Embryonic facial prominence (tissue), 1 donor: ENCODE data around the gene MS4A4A.
"Not testable (repeated sequence)": the region's sequence is repeated elsewhere in the genome, so short reads cannot be mapped to it uniquely, and the experiment has no call there.

Source experiments
- DNase-seq: peaks from one replicate; pipeline ENCODE4 v3.0.0-alpha.2; 2016; ENCODE audit errors: extremely low spot score

Gene MS4A4A

GRCh38 chr11:60280412-60280811 is at the start of gene MS4A4A:
MS4A4A (plus strand) TSS chr11:60280666; CDS start chr11:60280676, 10 bp downstream.
- DNase-seq = no peak

- no peak for DNase-seq
Observed at GRCh38 chr11:60230681-60231080, 49.8 kb upstream of the MS4A4A start.

GRCh38 chr11:60235321-60235720 is 45.1 kb upstream of the MS4A4A start:
- no peak for DNase-seq

DNA sequence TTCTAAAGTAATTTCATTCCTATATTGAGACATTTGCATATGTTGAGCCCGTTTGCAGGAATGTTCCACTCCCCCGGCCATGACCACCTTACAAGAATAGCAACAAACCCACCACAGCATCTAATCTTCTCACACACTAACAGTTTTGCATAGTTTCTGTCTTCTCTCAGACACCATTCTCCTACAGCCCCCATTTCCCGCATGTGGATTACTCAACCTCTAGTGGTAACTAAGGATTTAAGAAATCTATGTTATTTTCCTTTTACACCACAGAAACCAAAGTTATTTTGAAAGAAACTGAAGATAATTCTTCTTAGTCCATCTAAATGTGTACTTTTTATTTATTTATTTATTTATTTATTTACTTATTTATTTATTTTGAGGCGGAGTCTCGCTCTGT is 39.8 kb upstream of the MS4A4A start:
- DNase-seq = no peak

GRCh38 chr11:60241786-60242185 is 38.7 kb upstream of the MS4A4A start:
- no peak for DNase-seq

DNA sequence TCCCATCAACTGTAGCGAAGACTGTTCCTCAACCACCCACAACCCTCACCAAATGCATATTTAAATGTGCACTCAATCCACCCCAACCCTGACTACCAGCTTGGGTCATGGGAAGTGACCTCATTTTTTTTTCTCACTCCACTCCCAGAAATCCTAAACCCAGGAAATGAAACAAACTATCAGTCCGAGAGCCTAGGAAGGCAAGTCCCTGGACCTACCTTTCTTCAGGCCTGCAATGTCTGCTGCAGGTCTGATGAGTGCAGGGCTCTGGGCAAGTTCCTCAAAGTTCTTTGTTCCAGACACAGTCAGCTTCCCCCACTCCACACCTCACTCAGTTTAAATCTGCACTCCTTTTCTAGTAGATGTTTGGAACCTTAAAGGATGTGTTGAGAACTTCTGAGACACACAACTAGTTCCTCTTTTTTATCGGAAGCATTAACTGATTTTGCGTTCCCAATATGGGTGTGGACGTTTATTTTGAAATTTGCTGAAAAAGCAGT is 37.7 kb upstream of the MS4A4A start, which contains the start of gene MS4A4E:
Gene MS4A4E, minus strand, starts transcription at position 398 of the 500 bp plus-strand sequence. CDS start 13,082 bp downstream, outside the sequence.
- DNase-seq = no peak

GRCh38 chr11:60251485-60252212 is 28.8 kb upstream of the MS4A4A start:
- DNase-seq = no peak

DNA sequence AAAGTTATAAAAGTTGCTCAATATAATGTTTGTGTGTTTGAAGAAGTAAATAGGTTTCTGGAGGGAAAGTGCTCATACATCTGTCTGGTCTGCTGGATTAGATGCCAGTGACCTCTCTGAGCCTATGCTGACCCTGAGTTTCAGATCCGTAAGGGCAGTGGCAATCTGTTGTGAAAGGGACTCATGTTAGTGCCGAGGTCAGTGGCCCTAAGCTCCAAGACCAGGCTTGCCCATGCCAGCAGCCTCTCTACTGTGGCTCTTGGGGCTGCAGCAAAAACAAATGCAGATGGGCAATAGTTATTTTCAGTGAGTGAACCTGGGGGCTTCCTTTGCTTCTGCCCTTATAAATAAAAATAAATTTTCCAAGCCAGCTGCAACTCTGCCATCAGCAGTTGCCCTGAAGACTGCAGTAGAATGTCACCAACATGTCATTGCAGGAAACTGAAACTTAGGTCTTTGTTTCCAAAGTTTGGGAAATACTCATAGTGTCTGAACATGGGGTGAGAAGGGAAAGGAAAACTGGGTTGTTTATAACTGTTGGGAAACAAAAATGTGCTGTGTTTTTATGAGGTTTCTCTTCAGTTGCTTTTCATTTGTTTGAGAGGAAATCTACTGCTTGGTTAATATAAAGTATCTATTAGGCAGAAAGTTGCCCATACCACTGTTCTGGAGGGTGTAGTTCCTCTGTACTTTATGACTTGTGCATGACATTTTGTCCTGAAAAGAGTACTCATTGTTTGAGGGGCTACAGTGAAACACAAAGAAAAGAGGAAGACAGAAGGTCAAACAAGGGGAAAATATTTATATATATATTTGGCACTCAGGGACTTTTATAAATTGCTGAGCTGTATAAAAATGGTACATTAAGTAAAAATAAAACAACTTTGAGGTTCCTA is 28.0 kb upstream of the MS4A4A start:
- DNase-seq = no peak

DNA sequence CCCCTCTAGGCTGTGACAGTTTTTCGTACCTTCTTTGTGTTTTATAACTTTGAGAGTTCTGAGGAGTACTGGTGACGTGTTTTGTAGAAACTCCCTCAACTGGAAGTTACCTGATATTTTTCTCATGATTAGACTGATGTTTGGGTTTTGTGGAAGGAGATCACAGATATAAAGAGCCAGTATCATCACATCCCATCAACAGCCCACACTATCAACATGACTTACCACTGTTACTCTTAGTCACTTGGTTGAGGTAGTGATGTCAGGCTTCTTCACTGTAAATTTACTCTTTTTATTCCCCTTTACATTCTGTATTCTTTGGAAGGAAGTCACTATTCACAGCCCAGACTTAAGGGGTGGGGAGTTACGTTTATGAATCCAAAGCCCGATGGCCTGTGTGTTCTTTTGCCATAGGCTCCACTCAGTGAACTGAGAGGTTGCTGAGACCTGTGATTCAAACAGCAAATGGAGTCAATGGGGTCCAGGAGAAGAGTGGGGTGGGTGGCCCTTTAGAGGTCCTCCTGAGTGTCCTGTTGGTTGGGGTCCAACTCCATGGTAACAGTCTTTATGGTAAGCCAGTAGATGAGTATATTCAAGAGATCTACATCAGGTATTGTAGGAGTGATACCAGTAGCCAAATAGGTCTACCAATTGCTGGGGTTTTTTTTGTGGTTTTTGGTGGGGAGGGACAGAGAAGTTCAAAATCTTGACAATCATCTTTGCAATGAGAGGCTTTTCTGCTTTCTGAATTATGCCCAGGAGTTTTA is 22.3 kb upstream of the MS4A4A start:
- no peak for DNase-seq

DNA sequence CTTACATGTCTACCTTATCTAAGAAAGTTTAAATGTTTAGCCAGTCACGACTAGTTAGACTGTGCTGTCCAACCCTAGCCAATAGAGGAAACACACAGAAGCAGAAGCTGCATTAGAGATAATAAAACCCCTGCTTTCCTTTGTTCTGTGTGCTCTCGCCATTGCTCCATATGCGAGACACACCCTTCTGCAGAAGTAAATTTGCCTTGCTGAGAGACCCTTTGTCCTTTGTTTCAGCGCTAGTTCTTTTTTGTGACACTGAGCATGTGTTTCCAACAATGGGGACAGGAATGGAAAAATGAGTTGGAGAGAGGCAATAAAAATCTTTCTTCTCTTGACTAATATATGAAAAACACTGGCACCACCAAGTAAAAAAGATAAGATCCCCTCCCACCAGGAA is 19.5 kb upstream of the MS4A4A start:
- no peak for DNase-seq

- no peak for DNase-seq
Observed at GRCh38 chr11:60263402-60263801, 17.1 kb upstream of the MS4A4A start.

- DNase-seq = no peak
Observed at GRCh38 chr11:60264644-60265043, 15.8 kb upstream of the MS4A4A start.

- no peak for DNase-seq
Observed at GRCh38 chr11:60265373-60266214, 14.9 kb upstream of the MS4A4A start.

DNA sequence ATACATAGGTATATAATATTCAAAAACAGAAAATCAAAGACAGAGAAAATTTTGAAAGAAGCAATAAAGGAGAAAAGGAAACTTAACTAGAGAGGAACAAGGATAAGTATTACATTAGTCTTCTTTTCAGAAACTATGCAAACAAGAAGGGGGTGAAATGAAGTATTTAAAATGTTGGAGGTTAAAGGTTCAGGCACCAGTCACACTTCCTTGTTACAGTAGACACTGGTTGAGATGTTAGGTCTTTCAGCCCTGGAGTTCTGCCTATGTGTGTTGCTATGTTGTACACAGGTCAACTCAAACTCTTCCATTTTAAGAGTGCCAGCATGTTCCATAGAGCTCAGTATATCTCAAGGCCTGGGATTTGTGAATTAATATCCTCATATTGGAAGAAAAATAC is 6.0 kb upstream of the MS4A4A start:
- no peak for DNase-seq

DNA sequence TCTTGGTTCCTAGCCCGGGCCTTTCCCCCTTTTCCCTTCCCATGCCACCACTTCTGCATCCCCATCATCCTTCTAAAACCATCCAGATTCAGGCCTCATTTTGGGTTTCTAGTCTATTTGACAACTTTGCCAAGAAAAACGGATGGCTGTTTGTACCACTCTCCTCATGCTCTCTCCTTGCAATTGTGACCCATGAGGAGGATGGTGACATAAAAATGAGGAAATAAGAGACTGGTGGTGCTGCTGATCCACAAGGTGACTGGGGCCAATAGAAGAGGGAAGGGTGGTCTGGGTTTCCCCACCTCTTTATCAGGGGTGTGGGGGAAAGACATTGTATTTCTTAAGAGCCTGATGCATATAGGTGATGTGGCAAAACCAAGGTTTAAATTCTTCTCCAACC is 1.0 kb downstream of the MS4A4A start:
- no peak for DNase-seq

GRCh38 chr11:60282286-60282685 is 1.8 kb downstream of the MS4A4A start:
- no peak for DNase-seq

DNA sequence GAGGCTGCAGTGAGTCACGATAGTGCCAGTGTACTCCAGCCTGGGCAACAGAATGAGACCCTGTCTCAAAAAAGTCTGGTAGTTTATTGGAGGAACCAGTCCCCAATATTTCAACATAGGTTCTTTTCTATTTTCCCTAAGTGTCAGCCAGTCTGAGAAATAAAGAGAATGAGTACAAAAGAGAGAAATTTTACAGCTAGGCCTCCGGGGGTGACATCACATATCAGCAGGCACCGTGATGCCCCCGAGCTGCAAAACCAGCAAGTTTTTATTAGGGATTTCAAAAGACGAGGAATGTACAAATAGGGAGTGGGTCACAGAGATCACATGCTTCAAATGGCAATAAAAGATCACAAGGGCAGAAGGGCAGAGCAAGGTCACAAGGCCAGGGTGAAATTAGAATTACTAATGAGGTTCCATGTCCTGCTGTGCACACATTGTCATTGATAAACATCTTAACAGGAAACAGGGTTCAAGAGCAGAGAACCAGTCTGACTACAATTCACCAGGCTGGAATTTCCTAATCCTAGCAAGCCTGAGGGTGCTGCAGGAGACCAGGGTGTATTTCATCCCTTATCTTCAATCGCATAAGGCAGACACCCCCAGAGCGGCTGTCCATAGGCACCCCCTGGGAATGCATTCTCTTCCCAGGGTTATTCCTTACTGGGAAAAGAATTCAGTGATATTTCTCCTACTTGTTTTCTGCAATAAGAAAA is 5.1 kb downstream of the MS4A4A start:
- not testable (repeated sequence) for DNase-seq

- no peak for DNase-seq
Observed at GRCh38 chr11:60288531-60288930, 8.1 kb downstream of the MS4A4A start.

GRCh38 chr11:60292145-60292544 is 11.7 kb downstream of the MS4A4A start:
- no peak for DNase-seq

- DNase-seq = no peak
Observed at GRCh38 chr11:60301178-60301577, 20.7 kb downstream of the MS4A4A start.
